Measurements from ENCODE around the gene DHH.

DNA sequence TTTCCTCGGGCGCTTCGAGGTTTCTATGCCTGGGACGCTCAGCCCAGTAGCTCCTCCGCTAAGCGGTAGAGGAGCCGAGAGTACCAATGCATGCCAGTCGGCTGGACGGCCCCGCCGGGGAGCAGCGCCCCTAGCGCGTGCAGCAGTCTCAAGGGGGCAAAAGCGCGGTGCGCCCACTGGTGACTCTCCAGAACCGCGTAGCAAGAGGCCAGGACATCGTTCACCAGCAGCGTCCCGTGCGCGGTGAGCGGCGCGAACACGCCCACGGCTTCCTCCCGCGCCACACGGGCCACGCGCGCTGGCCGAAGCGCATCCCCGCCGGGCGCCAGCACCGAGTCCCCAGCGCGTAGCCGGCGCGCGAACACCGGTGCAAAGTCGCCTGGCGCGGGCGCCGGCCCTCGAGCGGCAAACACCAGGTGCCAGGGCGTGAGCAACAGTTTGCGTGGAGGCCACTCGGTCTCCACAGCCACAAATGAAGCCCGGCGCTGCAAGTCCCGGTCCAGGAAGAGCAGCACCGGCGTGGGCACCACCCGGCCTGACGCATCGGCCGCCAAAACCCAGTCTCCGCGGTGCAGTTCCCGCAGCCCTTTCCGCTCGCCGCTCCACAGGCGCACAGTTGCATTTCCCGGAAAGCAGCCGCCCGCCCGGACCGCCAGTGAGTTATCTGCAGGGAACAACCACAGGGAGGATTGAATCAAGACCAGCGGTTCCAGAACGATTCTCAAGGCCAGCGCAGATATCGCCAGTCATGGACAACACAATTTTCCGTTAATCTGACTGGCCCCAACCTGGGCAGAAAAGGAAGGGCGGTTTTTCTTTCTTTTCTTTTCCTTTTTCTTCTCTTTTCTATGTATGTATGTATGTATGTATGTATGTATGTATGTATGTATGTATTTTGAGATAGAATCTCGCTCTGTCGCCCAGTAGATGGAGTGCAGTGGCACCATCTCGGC is 4.5 kb downstream of the DHH start:
- TF ChIP-seq, protein P1, sequence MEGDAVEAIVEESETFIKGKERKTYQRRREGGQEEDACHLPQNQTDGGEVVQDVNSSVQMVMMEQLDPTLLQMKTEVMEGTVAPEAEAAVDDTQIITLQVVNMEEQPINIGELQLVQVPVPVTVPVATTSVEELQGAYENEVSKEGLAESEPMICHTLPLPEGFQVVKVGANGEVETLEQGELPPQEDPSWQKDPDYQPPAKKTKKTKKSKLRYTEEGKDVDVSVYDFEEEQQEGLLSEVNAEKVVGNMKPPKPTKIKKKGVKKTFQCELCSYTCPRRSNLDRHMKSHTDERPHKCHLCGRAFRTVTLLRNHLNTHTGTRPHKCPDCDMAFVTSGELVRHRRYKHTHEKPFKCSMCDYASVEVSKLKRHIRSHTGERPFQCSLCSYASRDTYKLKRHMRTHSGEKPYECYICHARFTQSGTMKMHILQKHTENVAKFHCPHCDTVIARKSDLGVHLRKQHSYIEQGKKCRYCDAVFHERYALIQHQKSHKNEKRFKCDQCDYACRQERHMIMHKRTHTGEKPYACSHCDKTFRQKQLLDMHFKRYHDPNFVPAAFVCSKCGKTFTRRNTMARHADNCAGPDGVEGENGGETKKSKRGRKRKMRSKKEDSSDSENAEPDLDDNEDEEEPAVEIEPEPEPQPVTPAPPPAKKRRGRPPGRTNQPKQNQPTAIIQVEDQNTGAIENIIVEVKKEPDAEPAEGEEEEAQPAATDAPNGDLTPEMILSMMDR (IDR thresholded peaks at IDR 0.05): no peak
- TF ChIP-seq POLR2A (IDR thresholded peaks at IDR 0.05): no peak
